ENCODE results near the gene CYBC1.

- no peak for TF ChIP-seq CTCF (IDR thresholded peaks at IDR 0.05)
- TF ChIP-seq POLR2AphosphoS5 (IDR thresholded peaks at IDR 0.05; ENCODE audit: low read depth, low read length), result no peak
- TF ChIP-seq SIN3A (IDR thresholded peaks at IDR 0.05; ENCODE audit: borderline replicate concordance, insufficient read depth, low read depth, low read length), result no peak
- TF ChIP-seq TCF7L2 (IDR thresholded peaks at IDR 0.05; ENCODE audit: low read depth, low read length), result no peak
These were observed 16.4 kb downstream of the CYBC1 start for GRCh38 chr17:82434216-82434565.

All from Panc1 (cell line).